BLaER1 treated with 17β-estradiol and CSF1 and Interleukin-3, amounts not matched to agents 10 nM and 100 nM (cell line): ENCODE results near the gene MRPL52.

Experiments used
- H3K27ac ChIP-seq, 11 experiments: shearing (Covaris generic); formaldehyde crosslinking; 2 replicates each; pipeline ENCODE4 v1.8.1; 2022
- H3K27me3 ChIP-seq, 11 experiments: shearing (Covaris generic); formaldehyde crosslinking; 2 replicates each; pipeline ENCODE4 v1.8.1; 2022
- H3K36me3 ChIP-seq, 11 experiments: shearing (Covaris generic); formaldehyde crosslinking; 2 replicates each; pipeline ENCODE4 v1.8.1; 2022
- H3K4me1 ChIP-seq, 10 experiments: shearing (Covaris generic); formaldehyde crosslinking; 2 replicates each; pipeline ENCODE4 v1.8.1; 2022
- H3K4me2 ChIP-seq, 11 experiments: shearing (Covaris generic); formaldehyde crosslinking; 2 replicates each; pipeline ENCODE4 v1.8.1; 2022
- H3K4me3 ChIP-seq, 10 experiments: shearing (Covaris generic); formaldehyde crosslinking; 2 replicates each; pipeline ENCODE4 v1.8.1; 2022
- H3K9ac ChIP-seq, 11 experiments: shearing (Covaris generic); formaldehyde crosslinking; 2 replicates each; pipeline ENCODE4 v1.8.1; 2022
- H3K9me3 ChIP-seq, 11 experiments: shearing (Covaris generic); formaldehyde crosslinking; replicated peaks in 1 of 11; 2 replicates each; pipeline ENCODE4 v1.8.1; 2022
- H4K20me1 ChIP-seq, 11 experiments: shearing (Covaris generic); formaldehyde crosslinking; 2 replicates each; pipeline ENCODE4 v1.8.1; 2022
- Cebpa-rat ChIP-seq, 11 experiments: shearing (Covaris generic); IDR thresholded peaks; 2 replicates each; pipeline ENCODE4 v1.8.1; 2022

MRPL52 gene

GRCh38 chr14:22882529-22883172, 53.0 kb downstream of the MRPL52 start:
- H3K4me2 ChIP-seq: peak overlapping the region in 10 of 11 experiments; percentile 0 to 87 (median 48); a peak in 19 of 22 replicates
- H3K36me3 ChIP-seq: peaks cover 8 to 26% (median 21%) of the 10 kb centered on the region in 11 experiments
- peaks cover 0 to 14% (median 0%) of the 10 kb centered on the region in 11 experiments; a peak in 8 of 22 replicates for H3K27me3 ChIP-seq
- peaks cover 0 to 23% (median 0%) of the 10 kb centered on the region in 11 experiments; a peak in 5 of 22 replicates for H4K20me1 ChIP-seq
- no peaks in the 10 kb centered on the region for H3K9me3 ChIP-seq
- no peak for TF ChIP-seq Cebpa-rat (IDR thresholded peaks at IDR 0.05)
- H3K9ac ChIP-seq: peak overlapping the region in 5 of 11 experiments; percentile 5 to 30 (median 25); a peak in 3 of 22 replicates
- H3K4me1 ChIP-seq: peaks cover 48 to 68% (median 59%) of the 10 kb centered on the region in 10 experiments
- H3K4me3 ChIP-seq: no peak overlapping the region
- no peak overlapping the region for H3K27ac ChIP-seq

- Histone ChIP-seq H3K9me3 (no peaks in the 10 kb centered on the region), H3K9ac (peak within 1 kb of the TSS in 7 of 11 experiments; percentile 5 to 41 (median 23); a peak in 5 of 22 replicates), H3K4me2 (peak within 1 kb of the TSS; percentile 25 to 91 (median 72)), H4K20me1 (peaks cover 0 to 16% (median 0%) of the 10 kb centered on the region in 11 experiments; a peak in 5 of 22 replicates), H3K36me3 (peaks cover 1 to 19% (median 14%) of the 10 kb centered on the region in 11 experiments), H3K27me3 (peaks cover 0 to 14% (median 0%) of the 10 kb centered on the region in 11 experiments; a peak in 8 of 22 replicates), H3K4me1 (peaks cover 55 to 74% (median 67%) of the 10 kb centered on the region in 10 experiments), H3K4me3 (no peak within 1 kb of the TSS), H3K27ac (no peak within 1 kb of the TSS)
- no peak for TF ChIP-seq Cebpa-rat (IDR thresholded peaks at IDR 0.05)
These were observed 53.7 kb downstream of the MRPL52 start, which contains the start of gene REM2 for GRCh38 chr14:22883173-22883976. REM2 (plus strand) TSS chr14:22883222; CDS start chr14:22883288, 66 bp downstream.

- TF ChIP-seq Cebpa-rat (IDR thresholded peaks at IDR 0.05): no peak
- no peak overlapping the region for H3K27ac ChIP-seq
- H3K4me3 ChIP-seq: no peak overlapping the region
- H3K9ac ChIP-seq: peak overlapping the region in 2 of 11 experiments; percentile 22 to 23; a peak in 1 of 22 replicates
- peak overlapping the region; percentile 18 to 91 (median 72); a peak in 21 of 22 replicates for H3K4me2 ChIP-seq
- peaks cover 0 to 10% (median 5%) of the 10 kb centered on the region in 11 experiments; a peak in 13 of 22 replicates for H3K36me3 ChIP-seq
- peaks cover 0 to 9% (median 0%) of the 10 kb centered on the region in 11 experiments; a peak in 3 of 22 replicates for H4K20me1 ChIP-seq
- H3K9me3 ChIP-seq: no peaks in the 10 kb centered on the region
- peaks cover 0 to 14% (median 0%) of the 10 kb centered on the region in 11 experiments; a peak in 8 of 22 replicates for H3K27me3 ChIP-seq
- peaks cover 59 to 77% (median 74%) of the 10 kb centered on the region in 10 experiments for H3K4me1 ChIP-seq
These were observed 54.5 kb downstream of the MRPL52 start for GRCh38 chr14:22884076-22884737.
